ENCODE measurements around the gene ZFR2.

DNA sequence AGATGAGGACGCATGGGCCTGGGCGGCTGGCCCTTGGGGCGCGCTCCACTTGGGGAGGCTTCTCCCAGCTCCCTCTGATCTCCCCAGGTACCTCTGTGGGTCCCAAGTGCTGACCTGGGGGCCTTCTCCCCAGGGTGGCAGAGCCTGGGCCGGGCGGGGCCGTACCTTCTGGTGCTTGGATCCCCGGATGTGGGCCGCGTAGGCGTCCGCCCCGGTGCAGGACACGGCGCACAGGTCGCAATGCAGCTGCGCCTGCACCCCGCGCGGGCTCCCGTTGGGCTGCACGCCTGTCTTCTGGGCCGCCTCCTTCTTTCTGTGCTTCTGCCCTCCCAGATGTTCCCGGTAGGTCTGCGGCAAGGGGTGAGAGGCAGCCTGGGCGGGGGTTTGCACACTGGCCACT is 41.5 kb downstream of the ZFR2 start:
- TF ChIP-seq CTCF (IDR thresholded peaks at IDR 0.05 in 4 of 5, conservative IDR thresholded peaks at IDR 0.05 in 1 of 5): no peak
- TF ChIP-seq POLR2A (IDR thresholded peaks at IDR 0.05): no peak
